Measurements from ENCODE around the gene SLC39A9. TPM values are rescaled to one million over a fixed set of nuclear protein-coding genes. Genes with fewer than 3 reads are reported as not detected.

The SLC39A9 gene
- total RNA-seq, 1 experiment from 2014 or later, result 39.8 TPM

DNA sequence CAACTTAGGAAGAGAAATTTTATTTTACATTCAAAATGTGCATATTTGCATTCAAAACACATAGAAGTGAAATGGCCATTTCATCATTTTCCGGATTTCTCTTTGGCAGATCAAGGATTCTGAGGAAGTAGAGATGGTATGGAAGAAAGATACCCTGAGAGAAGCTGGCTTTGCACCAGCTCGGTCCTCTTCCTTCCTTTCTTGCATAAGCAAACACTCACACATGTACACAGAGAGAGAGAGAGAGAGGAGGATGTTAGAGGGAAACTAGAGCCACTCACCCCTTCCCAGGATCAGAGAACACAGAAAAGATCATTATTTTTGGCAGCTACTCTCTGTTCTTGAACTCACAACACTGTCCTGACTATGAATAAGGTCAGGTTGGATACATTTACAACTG, 70.5 kb downstream of the SLC39A9 start:
- Histone ChIP-seq H2BK5ac (ENCODE audit: insufficient read length, low read length) (no peak overlapping the region), H3K56ac (ENCODE audit: insufficient read length, low read depth, low read length) (no peak overlapping the region), H3K27ac (ENCODE audit: insufficient read length, low read depth, low read length) (no peak overlapping the region), H4K5ac (ENCODE audit: insufficient read length, low read depth, low read length) (no peak overlapping the region), H4K8ac (replicated peaks; ENCODE audit: insufficient read length, low read depth, low read length) (no peak overlapping the region), H3K27me3 (ENCODE audit: insufficient read depth, low read length) (no peaks in the 10 kb centered on the region), H3K4me2 (ENCODE audit: insufficient read depth, insufficient read length, low read length) (no peak overlapping the region), H2BK20ac (ENCODE audit: low read depth, low read length, poor library complexity, severe bottlenecking) (no peak overlapping the region), H3K4ac (ENCODE audit: low read depth, low read length) (no peak overlapping the region), H3K14ac (ENCODE audit: insufficient read depth, low read length) (no peak overlapping the region), H4K91ac (ENCODE audit: insufficient read length, low read depth, low read length) (no peak overlapping the region), H2AFZ (ENCODE audit: low read length) (no peak overlapping the region), H4K20me1 (ENCODE audit: control insufficient read depth, insufficient read depth, insufficient read length) (no peaks in the 10 kb centered on the region), H3K23me2 (ENCODE audit: insufficient read length, low read depth, low read length, poor library complexity, severe bottlenecking) (no peaks in the 10 kb centered on the region), H3K18ac (ENCODE audit: insufficient read length, low read depth, low read length) (no peak overlapping the region), H3K4me1 (ENCODE audit: insufficient read depth, low read length) (no peaks in the 10 kb centered on the region), H3K23ac (ENCODE audit: insufficient read length, low read depth, low read length) (no peak overlapping the region), H3K79me1 (ENCODE audit: insufficient read depth, low read depth, low read length, poor library complexity, severe bottlenecking) (no peaks in the 10 kb centered on the region), H3K9me3 (ENCODE audit: control insufficient read depth, low read depth, low read length) (no peaks in the 10 kb centered on the region), H2BK15ac (ENCODE audit: low read depth, low read length) (no peak overlapping the region), H2BK120ac (ENCODE audit: low read depth, low read length, poor library complexity, severe bottlenecking) (no peak overlapping the region), H2AK5ac (ENCODE audit: insufficient read length, low read length) (no peak overlapping the region), H3T11ph (ENCODE audit: low read length) (no peak overlapping the region), H3K9ac (ENCODE audit: extremely low read depth, insufficient read length, low read length) (no peak overlapping the region), H3K79me2 (ENCODE audit: insufficient read depth, low read length) (no peaks in the 10 kb centered on the region), H2BK12ac (ENCODE audit: insufficient read length, low read depth, low read length) (no peak overlapping the region)
- no peaks in the 10 kb centered on the region; a peak in 1 of 7 replicates for H3K36me3 Mint-ChIP-seq (ENCODE audit: insufficient read depth in 1 of 3, low read depth in 3 of 3)
- TF ChIP-seq, protein P1, sequence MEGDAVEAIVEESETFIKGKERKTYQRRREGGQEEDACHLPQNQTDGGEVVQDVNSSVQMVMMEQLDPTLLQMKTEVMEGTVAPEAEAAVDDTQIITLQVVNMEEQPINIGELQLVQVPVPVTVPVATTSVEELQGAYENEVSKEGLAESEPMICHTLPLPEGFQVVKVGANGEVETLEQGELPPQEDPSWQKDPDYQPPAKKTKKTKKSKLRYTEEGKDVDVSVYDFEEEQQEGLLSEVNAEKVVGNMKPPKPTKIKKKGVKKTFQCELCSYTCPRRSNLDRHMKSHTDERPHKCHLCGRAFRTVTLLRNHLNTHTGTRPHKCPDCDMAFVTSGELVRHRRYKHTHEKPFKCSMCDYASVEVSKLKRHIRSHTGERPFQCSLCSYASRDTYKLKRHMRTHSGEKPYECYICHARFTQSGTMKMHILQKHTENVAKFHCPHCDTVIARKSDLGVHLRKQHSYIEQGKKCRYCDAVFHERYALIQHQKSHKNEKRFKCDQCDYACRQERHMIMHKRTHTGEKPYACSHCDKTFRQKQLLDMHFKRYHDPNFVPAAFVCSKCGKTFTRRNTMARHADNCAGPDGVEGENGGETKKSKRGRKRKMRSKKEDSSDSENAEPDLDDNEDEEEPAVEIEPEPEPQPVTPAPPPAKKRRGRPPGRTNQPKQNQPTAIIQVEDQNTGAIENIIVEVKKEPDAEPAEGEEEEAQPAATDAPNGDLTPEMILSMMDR (conservative IDR thresholded peaks at IDR 0.05), result no peak
- no peak overlapping the region for H3K4me3 Mint-ChIP-seq
- H3K4me1 Mint-ChIP-seq, result no peaks in the 10 kb centered on the region
- no peak overlapping the region for H3K27ac Mint-ChIP-seq
- DNase-seq, result no peak
- peaks cover 4% of the 10 kb centered on the region for H3K27me3 Mint-ChIP-seq (ENCODE audit: low read depth)
- H3K9me3 Mint-ChIP-seq, result no peaks in the 10 kb centered on the region
- no CpG with 5 or more reads among the region's 2 CpGs for WGBS (ENCODE audit: extremely low coverage, insufficient read length, low lambda C conversion rate)
